PC-9 (cell line): ENCODE results near the gene R3HDML.

ENCODE experiments used
- CTCF ChIP-seq: fragments of 200-600 bp; sonication (generic); conservative IDR thresholded peaks from 2 replicates; pipeline ENCODE4 v1.6.1; 2017; ENCODE audit warnings: mixed run types, antibody characterized with exemption, mild to moderate bottlenecking, moderate library complexity
- EZH2 ChIP-seq: fragments of 200-600 bp; sonication (generic); IDR thresholded peaks from 2 replicates; pipeline ENCODE4 v1.8.0; 2017; ENCODE audit warnings: antibody characterized with exemption, low read depth

GRCh38 chr20:44348168-44348659, 11.4 kb downstream of the R3HDML start:
- TF ChIP-seq CTCF (no peak), EZH2 (no peak)
